GM21529 (cell line): ENCODE results near the gene ZNF274.
"Not testable (repeated sequence)": the region's sequence is repeated elsewhere in the genome, so short reads cannot be mapped to it uniquely, and the experiment has no call there.

Source experiments
- ATAC-seq: cut with Tn5 transposase; IDR thresholded peaks from one replicate; pipeline ENCODE4 v1.9.1; 2021; ENCODE audit not compliant: unreplicated experiment

Gene ZNF274

DNA sequence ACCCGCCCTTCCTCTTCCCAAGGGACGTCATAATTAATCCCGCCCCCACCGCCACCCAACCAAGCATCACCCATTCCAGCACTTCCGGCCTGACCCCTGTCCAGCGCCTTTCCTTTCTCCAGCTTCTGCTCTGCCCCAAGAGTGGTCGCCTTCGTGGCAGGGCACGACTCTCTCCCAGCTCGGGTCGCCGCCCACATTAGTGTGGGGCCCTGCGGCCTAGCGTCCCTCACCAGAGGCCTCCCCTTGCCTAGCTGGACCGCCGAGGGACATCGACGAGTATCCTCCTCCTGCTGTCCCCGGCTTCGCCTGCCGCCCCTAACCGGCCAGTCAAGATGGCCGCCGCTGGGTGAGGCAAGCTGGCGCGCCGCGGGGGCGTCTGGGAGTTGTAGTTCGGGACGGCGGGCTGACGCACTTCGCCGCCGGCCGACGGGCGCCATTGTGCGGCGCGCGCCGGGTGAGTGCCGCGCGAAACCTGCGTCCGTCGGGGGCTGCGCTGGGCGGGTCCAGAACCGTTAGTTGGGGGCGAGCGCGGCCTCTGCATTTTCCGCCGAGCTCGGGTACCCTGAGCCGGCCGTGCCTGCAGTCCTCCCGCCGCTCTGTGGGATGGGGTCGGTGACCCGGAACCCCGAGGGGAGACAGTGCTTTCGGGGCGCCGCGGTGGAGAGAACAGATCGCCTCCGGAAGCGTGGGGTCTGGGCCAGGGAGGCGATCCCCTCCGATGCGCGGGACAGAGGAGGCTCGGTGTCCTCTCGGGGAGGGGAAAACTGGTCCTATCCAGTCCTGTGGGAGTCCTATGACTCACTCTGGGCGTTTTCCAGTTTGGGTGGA, at the start of gene ZNF274:
Gene ZNF274 (plus strand): TSS at position 73 of the 828 bp plus-strand sequence. CDS start 905 bp downstream, outside the sequence.
- peak; percentile 90 for ATAC-seq

DNA sequence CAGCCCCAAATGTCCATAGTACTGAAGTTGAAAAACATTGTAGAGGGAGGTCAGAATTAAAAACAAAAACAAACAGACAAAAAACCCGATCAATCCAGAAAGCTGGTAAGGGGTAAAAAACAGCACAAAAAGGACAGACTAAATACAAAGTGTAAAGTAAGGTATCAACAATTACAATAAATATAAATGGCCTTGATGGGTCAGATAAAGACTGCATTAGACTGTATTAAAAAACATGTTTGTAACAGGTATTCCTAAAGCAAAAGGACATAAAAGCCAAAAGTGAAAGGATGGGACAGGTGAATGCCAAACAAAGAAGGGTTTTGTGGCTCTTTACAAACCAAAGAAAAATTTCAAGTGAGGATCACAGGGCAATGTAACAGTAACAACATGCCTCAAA, 48.6 kb upstream of the ZNF274 start:
- ATAC-seq, result no peak

DNA sequence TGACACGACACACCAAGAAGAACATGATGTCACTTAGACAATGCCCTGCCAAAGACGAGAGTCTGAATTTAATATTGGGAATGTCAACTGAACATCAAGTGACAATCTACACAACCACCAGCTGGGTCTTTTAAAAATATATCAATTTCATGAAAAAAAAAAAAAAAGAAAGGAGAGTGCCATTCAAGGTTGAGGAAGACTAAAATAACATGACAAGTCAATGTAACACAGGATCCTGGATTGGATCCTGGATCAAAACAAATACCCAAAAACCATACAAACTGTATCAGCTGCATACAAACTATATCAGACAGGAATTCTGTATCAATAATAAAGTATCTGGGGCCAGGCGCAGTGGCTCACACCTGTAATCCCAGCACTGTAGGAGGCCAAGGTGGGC, 37.0 kb upstream of the ZNF274 start:
- no peak for ATAC-seq

DNA sequence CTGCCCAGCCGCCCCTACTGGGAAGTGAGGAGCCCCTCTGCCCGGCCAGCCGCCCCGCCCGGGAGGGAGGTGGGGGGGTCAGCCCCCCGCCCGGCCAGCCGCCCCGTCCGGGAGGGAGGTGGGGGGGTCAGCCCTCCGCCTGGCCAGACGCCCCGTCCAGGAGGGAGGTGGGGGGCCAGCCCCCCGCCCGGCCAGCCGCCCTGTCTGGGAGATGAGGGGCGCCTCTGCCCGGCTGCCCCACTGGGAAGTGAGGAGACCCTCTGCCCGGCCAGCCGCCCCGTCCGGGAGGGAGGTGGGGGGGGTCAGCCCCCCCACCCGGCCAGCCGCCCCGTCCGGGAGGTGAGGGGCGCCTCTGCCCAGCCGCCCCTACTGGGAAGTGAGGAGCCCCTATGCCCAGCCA, 35.4 kb upstream of the ZNF274 start:
- ATAC-seq, result not testable (repeated sequence)

DNA sequence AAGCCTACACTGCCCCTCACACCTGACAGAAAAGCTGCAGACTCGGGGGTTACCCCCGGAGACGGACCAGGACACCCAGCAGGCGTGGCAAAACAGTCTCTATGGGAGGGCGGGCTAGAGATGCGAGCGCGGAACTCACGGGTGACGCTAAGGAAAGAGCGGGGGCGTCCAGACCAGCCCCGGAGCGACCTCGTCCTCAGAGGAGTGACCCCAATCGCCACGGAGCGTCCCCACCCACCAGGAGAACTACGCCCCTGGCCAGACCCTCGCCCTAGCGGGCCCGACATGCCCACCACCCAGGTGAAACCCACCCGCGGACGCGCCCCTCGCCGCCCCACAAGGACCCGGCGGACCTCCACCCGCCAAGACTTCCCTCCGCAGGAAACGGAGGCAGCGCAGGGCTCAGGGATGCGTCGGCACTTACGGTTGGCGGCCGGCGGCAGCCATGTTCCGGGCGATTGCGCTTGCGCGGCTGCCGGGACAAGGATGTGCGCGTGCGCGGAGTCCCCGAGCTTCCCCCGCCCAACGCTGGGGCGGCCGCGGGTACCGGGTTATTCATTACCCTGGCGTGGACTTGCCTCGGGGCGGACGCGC, 32.4 kb upstream of the ZNF274 start, which contains the start of gene ZNF329:
Gene ZNF329 (minus strand): TSS at position 462 of the 594 bp plus-strand sequence. CDS start 21,286 bp downstream, outside the sequence.
- ATAC-seq, result peak; percentile 53

DNA sequence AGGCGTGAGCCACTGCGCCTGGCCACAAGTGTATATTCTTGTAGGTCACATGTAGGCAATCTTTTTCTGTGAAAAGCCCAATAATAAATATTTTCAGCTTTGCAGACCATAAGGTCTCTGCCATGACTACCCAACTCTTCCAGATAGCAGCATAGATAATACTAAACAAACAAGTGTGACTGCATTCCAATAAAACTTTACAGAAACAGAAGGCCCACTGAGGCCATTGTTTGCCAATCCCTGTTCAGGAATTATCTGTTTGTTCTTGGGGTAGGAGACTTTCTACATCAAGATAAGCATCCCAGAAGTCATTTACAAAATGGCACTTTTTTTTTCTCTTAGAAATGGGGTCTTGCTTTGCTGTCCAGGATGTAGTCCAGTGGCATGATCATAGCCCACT, 29.5 kb upstream of the ZNF274 start:
- no peak for ATAC-seq

DNA sequence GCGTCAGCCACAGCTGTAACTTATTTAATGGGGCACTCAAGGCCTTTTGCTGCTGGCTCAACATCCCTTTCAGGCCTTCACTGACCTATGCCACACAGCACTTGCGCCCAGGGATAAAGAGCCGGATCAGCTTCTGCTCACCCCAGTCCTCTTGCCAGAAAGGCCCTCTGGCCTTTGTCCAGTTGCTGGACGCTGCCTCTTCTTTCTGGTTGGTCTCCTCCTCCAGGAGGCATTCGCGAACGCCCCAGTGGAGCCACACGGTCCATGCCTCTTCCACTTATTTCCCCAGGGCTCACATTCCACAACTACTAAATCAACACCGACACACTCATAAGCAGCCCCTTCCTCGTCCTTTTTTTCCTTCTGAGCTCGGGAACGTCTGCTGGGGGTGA, 28.6 kb upstream of the ZNF274 start:
- ATAC-seq, result no peak

DNA sequence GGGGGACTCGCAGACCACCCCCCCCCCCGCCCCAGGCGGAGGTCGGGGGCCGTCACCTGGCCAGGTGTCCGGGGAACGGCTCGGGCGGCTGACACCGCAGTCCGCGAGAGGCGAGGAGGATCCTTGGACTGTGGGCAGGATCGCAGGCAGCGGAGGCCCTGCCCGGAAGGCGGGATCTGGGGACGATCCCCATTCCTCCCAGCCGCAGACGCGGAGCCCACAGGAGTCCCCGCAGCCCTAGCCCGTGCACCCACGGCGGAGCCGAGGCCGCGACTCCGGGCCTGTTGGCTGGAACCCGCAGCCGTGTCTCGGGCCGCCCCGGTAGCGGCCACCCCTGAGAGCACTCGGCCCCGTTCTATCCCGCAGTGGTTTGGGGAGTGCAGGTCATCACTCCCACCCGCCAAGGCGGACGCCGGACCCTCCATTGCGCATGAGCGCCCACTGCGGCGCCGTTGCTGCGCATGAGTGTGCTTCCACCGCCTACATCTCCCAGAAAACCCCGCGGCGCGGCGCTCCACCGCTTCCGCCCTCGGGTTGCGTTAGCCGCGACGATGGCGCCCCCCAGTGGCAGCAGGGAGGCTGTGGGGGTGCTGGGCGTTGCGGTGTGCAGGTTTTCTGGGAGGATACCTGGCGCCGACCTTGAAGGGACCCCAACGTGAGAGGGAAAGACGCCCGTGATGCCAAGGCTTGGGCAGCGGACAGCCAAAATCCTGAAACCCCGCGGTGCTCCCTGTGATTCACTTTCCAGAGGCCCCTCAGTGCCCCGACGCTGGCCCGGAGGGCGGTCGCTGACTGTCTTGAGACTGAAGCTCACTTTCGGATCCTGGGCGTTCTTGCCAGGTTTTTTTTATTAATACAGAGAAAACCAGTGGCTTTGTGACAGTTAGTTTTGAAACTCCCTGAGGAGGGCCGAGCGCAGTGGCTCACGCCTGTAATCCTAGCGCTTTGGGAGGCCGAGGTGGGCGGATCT, 27.9 kb upstream of the ZNF274 start:
- ATAC-seq, result peak; percentile 66

DNA sequence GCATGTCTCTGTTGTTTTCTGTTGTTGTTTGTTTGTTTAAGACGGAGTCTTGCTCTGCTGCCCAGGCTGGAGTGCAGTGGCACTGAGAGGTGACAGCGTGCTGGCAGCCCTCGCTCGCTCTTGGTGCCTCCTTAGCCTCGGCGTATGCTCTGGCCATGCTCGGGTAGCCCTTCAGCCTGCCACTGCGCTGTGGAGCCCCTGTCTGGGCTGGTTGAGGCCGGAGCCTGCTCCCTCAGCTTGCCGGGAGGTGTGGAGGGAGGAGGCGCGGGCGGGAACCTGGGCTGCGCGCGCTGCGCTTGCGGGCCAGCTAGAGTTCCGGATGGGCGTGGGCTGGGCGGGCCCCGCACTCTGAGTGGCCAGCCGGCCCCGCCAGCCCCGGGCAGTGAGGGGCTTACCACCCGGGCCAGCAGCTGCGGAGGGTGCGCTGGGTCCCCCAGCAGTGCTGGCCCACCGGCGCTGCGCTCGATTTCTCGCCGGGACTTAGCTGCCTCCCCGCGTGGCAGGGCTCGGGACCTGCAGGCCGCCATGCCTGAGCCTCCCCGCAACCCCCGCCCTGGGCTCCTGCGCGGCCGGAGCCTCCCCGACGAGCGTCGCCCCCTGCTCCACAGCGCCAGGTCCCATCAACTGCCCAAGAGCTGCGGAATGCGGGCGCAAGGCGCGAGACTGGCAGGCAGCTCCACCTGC, 25.7 kb upstream of the ZNF274 start:
- ATAC-seq, result no peak

DNA sequence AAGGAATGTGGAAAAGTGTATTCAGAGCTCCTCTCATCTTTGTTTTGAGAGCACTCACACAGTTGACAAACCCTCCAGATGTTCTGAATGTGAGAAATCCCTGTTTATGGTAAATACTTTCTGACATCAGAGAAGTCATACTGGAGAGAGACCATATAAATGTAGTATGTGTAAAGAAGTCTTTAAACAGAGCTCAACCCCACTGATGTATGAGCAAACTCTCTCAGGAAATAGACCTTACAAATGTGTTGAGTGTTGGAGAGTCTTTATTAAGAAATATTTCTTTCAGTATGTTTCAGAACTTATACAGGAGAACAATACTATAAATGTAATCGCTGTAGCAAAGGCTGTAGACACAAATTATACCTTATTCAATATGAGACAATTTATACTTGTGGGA, 16.6 kb upstream of the ZNF274 start:
- no peak for ATAC-seq

DNA sequence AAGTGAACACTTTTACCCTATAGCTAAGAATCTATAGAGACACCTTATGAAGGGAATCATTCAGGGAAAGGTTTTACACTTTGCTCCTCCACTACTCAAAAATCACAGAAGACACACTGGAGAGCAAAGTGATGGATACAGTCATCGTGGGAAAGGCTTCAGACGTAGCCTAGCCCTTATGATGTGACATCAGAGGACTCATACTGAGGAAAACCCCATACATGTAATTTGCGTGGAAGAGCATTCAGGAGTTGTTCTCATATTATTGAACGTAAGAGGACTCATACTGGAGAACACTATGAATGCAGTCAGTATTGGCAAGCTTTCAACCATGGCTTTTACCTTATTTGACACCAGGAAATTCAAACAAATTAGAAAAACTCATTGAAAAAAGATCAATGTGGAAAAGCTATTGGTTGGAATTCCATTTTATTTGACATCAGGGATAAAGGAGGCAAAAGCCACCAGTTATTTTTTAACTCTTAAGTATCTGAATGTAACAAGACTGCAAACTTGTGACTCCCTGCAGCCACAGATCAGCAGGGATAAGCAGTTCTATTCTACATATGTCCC, 16.1 kb upstream of the ZNF274 start:
- no peak for ATAC-seq

DNA sequence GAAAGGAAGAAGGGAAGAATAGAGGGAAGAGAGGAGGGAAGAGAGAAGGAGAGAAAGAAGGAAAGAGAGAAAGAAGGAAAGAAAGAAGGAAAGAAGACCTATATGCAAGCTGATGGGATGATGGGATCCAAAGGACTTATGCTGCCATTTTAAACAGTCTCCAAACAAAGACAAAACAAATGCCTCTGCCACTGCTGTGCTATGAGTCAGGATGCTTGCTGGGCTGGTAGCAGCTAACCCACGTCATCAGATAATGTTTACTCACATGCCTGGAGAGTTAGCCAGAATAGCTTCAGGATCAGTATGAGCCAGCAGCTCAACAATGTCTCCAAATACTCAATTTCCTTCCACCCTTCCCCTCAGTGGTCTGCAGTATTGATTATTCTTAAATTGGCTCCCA, 12.0 kb upstream of the ZNF274 start:
- no peak for ATAC-seq

DNA sequence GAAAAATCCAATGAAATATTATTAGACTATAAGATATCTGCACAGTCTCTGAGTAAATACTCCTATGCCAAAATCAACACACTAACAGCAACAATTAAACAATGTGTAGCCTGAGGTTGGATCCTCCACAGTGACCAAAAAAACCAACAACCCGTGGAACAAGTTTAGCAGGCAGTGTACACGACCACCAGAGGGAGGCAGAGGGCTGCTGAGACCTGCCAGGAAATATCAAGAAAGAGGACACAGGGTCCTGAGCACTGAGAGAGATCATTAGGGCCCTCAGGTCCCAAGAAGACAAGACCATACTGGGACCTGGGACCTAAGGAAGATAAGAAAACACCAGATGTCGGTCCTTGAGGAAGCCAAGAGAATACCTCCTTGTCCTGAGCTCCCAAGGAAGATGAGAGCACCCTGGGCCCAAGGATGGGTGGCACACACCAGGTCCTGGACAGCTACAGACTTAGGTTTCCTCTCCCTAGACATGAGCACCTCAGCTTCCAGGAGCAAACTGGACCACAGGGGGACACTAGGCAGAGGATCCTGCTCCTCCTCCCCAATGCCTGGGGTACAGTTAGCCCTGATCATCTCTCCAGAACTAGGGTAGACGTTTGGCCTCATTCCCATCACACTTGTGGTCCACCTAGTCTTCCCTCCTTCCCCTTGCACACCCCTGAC, 822 bp upstream of the ZNF274 start:
- ATAC-seq, result no peak

DNA sequence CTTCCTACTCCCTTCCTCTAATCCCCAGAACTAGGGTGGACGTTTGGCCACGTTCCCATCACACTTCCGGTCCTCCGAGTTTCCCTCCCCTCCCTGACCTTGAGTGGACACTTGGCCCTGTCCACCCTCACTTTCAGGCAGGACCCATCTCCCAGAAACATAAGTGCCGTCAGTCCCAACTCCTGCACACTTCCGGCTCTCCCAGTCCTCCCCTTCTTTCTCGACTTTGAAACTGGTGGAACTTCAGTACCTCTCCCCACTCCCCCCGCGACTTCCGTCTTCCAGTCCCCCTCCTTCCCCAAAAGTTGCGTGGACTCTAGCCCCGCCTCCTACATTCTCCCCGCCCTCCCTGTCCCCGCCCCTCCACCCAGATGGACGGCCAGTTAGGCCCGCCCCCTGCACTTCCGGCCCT, 278 bp upstream of the ZNF274 start:
- ATAC-seq, result no peak

DNA sequence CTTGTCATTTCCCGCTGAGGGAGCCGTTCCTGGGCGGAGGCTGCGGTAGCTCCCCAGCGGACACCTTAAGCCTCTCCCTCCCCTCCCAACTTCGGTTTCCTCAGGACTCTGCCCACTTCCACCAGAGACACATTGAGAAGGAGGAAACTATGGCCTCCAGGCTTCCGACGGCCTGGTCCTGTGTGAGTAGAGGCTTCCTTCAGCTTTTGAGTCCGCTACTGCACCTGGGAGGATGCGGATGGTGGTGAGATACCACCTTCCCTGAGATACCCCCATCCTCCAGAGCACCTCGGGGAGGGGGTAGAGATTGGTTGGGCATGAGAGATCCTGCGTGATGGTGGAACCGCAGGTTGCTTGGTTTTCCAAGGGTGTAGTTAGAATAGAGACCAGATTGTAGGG, 955 bp downstream of the ZNF274 start:
- no peak for ATAC-seq

DNA sequence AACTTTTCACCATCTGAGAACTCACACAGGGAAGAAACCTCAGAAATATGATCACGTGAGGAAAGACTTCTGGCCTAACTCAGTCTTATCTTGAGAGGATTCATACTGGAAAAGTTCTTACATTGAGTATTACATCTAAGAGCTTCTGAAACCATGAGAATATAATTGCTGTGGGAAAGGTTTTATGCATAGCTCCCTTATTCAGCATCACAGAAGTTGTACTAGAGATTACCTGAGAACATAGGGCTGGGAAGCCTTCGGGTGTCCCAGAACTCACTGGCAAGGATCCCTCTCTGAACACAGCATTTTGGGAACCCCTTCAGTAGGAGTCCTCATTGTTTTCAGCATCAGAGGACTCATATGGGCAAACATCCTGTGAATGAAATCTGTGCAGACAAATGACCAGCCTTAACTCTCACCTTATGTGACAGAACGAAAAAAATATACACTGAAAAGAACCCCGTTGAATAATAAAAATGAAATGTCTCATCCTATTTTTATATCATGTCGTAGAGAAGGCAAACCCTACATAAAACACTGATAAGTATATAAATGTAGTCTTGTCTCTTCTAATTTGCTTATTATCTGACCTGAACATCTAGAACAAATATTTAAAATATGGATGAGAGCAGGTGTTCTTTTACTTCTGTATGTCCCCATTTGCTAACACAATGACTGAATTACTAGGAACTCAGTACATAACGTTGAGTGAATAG, 14.2 kb downstream of the ZNF274 start:
- no peak for ATAC-seq

DNA sequence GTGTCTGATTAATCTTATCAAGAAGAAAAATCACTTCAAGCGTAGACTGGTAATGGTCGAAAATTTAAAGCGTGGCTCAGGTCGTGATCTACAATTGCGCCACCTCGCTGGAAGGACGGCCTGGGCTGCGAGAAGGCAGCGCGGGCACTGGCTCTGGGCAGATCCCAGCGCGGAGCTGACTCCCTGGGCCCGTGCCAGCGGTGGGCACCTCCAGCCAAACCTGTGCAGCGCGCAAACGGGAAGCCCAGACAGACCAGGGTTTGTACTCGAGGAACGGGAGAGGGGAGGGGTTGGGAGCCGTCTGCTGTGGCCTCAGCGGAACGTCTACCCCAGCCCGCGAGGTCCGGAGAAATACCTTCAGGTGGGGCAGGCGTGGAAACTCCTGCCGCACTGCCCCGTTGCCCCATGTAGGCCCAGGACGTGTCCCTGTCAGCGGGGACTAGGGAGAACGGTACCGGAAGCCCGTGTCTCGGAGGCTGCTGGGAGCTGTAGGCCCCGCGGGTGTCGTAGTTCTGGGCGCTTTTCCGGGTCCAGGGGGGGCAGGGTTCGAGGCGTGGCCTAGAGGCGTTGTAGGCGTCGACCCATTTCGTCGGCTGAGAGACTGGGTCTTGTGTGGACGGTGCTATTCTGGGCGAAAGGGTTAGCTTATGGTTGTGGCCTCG, 21.1 kb downstream of the ZNF274 start:
- no peak for ATAC-seq

DNA sequence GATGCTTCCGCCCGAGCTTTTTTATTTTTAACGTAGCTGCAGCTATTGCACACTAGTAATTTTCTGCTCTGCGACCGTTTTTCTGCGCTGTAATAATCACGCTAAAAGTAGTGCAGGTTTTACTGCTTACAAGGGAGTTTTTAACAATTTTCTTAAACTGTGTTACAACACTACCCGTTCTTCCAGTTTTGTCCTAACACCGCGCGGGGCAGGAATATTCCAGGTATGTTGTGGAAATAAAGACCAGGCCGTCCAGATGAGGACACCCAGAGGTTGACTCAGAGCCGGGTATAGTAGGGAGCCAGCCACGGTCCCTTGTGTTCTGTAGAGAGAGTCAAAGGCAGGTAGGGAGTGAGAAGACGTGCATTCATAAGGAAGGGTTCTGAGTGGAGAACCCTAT, 21.7 kb downstream of the ZNF274 start:
- no peak for ATAC-seq

DNA sequence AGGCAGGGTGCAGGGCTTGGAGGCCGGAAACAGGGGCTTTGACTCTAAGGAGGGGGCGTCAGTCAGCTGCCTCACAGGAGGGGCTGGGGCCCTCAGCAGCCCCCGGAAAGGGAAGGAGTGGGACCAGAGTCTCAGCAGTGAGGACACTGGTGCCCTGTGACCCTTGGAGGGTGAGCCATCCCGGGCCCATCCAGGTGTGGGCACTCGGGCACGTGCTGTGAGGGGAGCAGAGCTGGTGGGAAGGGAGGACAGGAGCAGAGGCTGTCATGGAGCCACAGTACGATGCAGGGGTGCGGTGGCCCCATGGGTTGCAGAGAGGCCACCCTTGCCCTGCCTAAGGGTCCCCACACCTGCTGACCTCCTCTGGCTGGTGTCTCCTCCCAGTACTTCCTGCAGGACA, 26.7 kb downstream of the ZNF274 start:
- no peak for ATAC-seq
